ENCODE measurements around the gene SRGAP2B. TPM values are rescaled to one million over a fixed set of nuclear protein-coding genes. Genes with fewer than 3 reads are reported as not detected.

Gene SRGAP2B
- 29.7 and 32.3 TPM in 2 replicates for total RNA-seq

DNA sequence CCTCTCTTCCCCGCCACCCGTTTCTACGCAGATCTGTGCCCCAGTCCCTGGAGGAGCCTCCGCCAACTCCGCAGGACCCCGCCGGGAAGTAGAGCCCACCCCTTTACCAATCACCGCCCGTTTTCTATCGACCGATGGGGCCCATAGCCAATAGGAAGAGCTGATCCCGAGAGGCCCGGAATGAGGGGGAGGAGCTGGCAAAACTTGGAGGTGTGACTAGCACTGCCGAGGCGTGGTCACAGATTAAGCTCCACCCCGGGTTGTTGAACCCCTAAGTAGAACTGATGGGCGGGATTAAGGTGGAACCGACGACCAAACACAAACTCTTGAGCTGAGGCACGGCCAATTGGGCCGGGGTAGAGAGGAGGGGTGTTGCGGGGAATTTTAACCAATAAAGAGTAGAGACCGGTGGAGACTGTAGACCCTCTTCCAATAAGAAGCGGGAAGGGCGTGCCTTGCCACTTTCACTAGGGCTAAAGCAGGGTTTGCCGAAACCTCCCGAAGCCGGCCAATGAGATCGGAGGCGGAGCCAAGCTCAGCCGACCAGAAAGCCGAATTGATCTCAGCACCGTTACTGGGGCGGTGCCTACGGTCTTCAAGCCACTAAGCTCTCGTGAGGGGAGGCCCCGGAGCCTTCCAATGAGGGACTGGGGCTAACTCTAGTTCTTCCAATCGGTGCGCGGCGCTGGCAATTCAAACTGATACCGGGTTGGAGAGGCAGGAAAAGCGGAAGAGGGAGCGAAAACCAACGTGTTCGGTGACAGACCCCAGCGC lies at the start of gene SRGAP2B, which contains the start of gene FAM72D:
TSS of gene SRGAP2B (minus strand) at position 45 of the 774 bp plus-strand sequence. CDS start 2,427 bp downstream, outside the sequence.
TSS of gene FAM72D (plus strand) at position 691 of the 774 bp plus-strand sequence. CDS start 874 bp downstream, outside the sequence.

Other genes starting within 250 kb of the SRGAP2B start
- gene FAM72D, start 646 bp upstream of the SRGAP2B start, total RNA-seq: 2.4 and 4.6 TPM in 2 replicates
- not detected in 2 replicates for gene PPIAL4D, start 146.8 kb upstream of the SRGAP2B start, total RNA-seq